HAP-1 (cell line): ENCODE data around the gene TMEM37.

ENCODE experiments used
- DNase-seq, 2 experiments: peaks; one replicate each; pipeline ENCODE4 v3.0.0-alpha.2; 2016 to 2020; ENCODE audit warnings: low spot score in 2 of 2
- H3K27me3 ChIP-seq: fragments of 250-450 bp; sonication (Bioruptor Pico); 2 replicates; pipeline ENCODE4 v1.5.1; 2020; ENCODE audit warnings: low read depth, mild to moderate bottlenecking, moderate library complexity
- H3K36me3 ChIP-seq: fragments of 250-450 bp; sonication (Bioruptor Pico); replicated peaks from 2 replicates; pipeline ENCODE4 v1.5.1; 2020; ENCODE audit warnings: mild to moderate bottlenecking
- H3K4me1 ChIP-seq: fragments of 250-450 bp; sonication (Bioruptor Pico); 2 replicates; pipeline ENCODE4 v1.5.1; 2020; ENCODE audit warnings: mild to moderate bottlenecking
- H3K4me3 ChIP-seq: fragments of 250-450 bp; sonication (Bioruptor Pico); 2 replicates; pipeline ENCODE4 v1.5.1; 2020; ENCODE audit warnings: mild to moderate bottlenecking, moderate library complexity
- H3K9me3 ChIP-seq: fragments of 250-450 bp; sonication (Bioruptor Pico); 2 replicates; pipeline ENCODE4 v1.5.1; 2020; ENCODE audit warnings: mild to moderate bottlenecking, moderate library complexity
- in situ Hi-C: fragments of 300-500 bp; cut with MboI; formaldehyde crosslinking; loops from 3 replicates; pipeline ENCODE4 v1.14.3; 2020; ENCODE audit warnings: low sequenced_read_pairs, inconsistent platforms, mixed read lengths

The TMEM37 gene

GRCh38 chr2:119478188-119478977 lies 46.7 kb downstream of the TMEM37 start:
- Histone ChIP-seq H3K4me1 (no peaks in the 10 kb centered on the region), H3K27me3 (no peaks in the 10 kb centered on the region), H3K4me3 (no peak overlapping the region), H3K36me3 (no peaks in the 10 kb centered on the region), H3K9me3 (no peaks in the 10 kb centered on the region)
- no peak for DNase-seq
- in situ Hi-C loops = no loop called here

- in situ Hi-C loops = no loop called here
- DNase-seq = no peak
- Histone ChIP-seq H3K9me3 (no peaks in the 10 kb centered on the region), H3K4me3 (no peak overlapping the region), H3K27me3 (no peaks in the 10 kb centered on the region), H3K36me3 (no peaks in the 10 kb centered on the region), H3K4me1 (no peaks in the 10 kb centered on the region)
These were observed 47.3 kb downstream of the TMEM37 start for GRCh38 chr2:119478978-119479295.

- in situ Hi-C loops = no loop called here
- no peaks in the 10 kb centered on the region for H3K4me1 ChIP-seq
- DNase-seq = no peak
- H3K27me3 ChIP-seq = no peaks in the 10 kb centered on the region
- H3K4me3 ChIP-seq = no peak overlapping the region
- no peaks in the 10 kb centered on the region for H3K9me3 ChIP-seq
- H3K36me3 ChIP-seq = no peaks in the 10 kb centered on the region
These were observed 48.5 kb downstream of the TMEM37 start for GRCh38 chr2:119480184-119480583.

- no peaks in the 10 kb centered on the region for H3K9me3 ChIP-seq
- H3K36me3 ChIP-seq = no peaks in the 10 kb centered on the region
- H3K4me1 ChIP-seq = no peaks in the 10 kb centered on the region
- H3K27me3 ChIP-seq = no peaks in the 10 kb centered on the region
- peak in 1 of 2 experiments; percentile 4 for DNase-seq
- no peak overlapping the region for H3K4me3 ChIP-seq
- in situ Hi-C loops = no loop called here
These were observed 49.1 kb downstream of the TMEM37 start for GRCh38 chr2:119480718-119481142.

- no peaks in the 10 kb centered on the region for H3K36me3 ChIP-seq
- no peaks in the 10 kb centered on the region for H3K27me3 ChIP-seq
- in situ Hi-C loops = no loop called here
- H3K9me3 ChIP-seq = no peaks in the 10 kb centered on the region
- peak in 1 of 2 experiments; percentile 6 for DNase-seq
- no peak overlapping the region for H3K4me3 ChIP-seq
- H3K4me1 ChIP-seq = no peaks in the 10 kb centered on the region
These were observed 50.1 kb downstream of the TMEM37 start for GRCh38 chr2:119481501-119482455.

GRCh38 chr2:119482481-119483394 lies 51.1 kb downstream of the TMEM37 start:
- DNase-seq = peak in 1 of 2 experiments; percentile 6
- Histone ChIP-seq H3K4me3 (no peak overlapping the region), H3K4me1 (no peaks in the 10 kb centered on the region), H3K9me3 (no peaks in the 10 kb centered on the region), H3K36me3 (no peaks in the 10 kb centered on the region), H3K27me3 (no peaks in the 10 kb centered on the region)
- in situ Hi-C loops = no loop called here

GRCh38 chr2:119483395-119483753 lies 51.7 kb downstream of the TMEM37 start:
- H3K9me3 ChIP-seq = no peaks in the 10 kb centered on the region
- no peak overlapping the region for H3K4me3 ChIP-seq
- no peaks in the 10 kb centered on the region for H3K36me3 ChIP-seq
- no peaks in the 10 kb centered on the region for H3K4me1 ChIP-seq
- no peaks in the 10 kb centered on the region for H3K27me3 ChIP-seq
- DNase-seq = peak in 1 of 2 experiments; percentile 5
- in situ Hi-C loops = no loop called here

- Histone ChIP-seq H3K36me3 (no peaks in the 10 kb centered on the region), H3K27me3 (no peaks in the 10 kb centered on the region), H3K4me1 (no peaks in the 10 kb centered on the region), H3K4me3 (no peak overlapping the region), H3K9me3 (no peaks in the 10 kb centered on the region)
- DNase-seq = peak in 1 of 2 experiments; percentile 2
- in situ Hi-C loops = no loop called here
These were observed 52.5 kb downstream of the TMEM37 start for GRCh38 chr2:119483896-119484718.

- no peaks in the 10 kb centered on the region for H3K4me1 ChIP-seq
- no peak overlapping the region for H3K4me3 ChIP-seq
- no peaks in the 10 kb centered on the region for H3K27me3 ChIP-seq
- H3K36me3 ChIP-seq = no peaks in the 10 kb centered on the region
- in situ Hi-C loops = no loop called here
- no peaks in the 10 kb centered on the region for H3K9me3 ChIP-seq
- DNase-seq = peak in 1 of 2 experiments; percentile 3
These were observed 53.2 kb downstream of the TMEM37 start for GRCh38 chr2:119484834-119485233.

- peak in 1 of 2 experiments; percentile 3 for DNase-seq
- Histone ChIP-seq H3K4me3 (no peak overlapping the region), H3K9me3 (no peaks in the 10 kb centered on the region), H3K4me1 (no peaks in the 10 kb centered on the region), H3K27me3 (no peaks in the 10 kb centered on the region), H3K36me3 (no peaks in the 10 kb centered on the region)
- in situ Hi-C loops = no loop called here
These were observed 53.9 kb downstream of the TMEM37 start for GRCh38 chr2:119485336-119486110.

- in situ Hi-C loops = no loop called here
- Histone ChIP-seq H3K4me1 (no peaks in the 10 kb centered on the region), H3K27me3 (no peaks in the 10 kb centered on the region), H3K4me3 (no peak overlapping the region), H3K36me3 (no peaks in the 10 kb centered on the region), H3K9me3 (no peaks in the 10 kb centered on the region)
- peak in 1 of 2 experiments; percentile 5 for DNase-seq
These were observed 54.7 kb downstream of the TMEM37 start for GRCh38 chr2:119486196-119486827.

GRCh38 chr2:119486886-119487285 lies 55.2 kb downstream of the TMEM37 start:
- H3K9me3 ChIP-seq = no peaks in the 10 kb centered on the region
- in situ Hi-C loops = no loop called here
- no peak overlapping the region for H3K4me3 ChIP-seq
- no peaks in the 10 kb centered on the region; the same call in 1 of the 2 replicates for H3K4me1 ChIP-seq
- H3K27me3 ChIP-seq = no peaks in the 10 kb centered on the region
- no peaks in the 10 kb centered on the region for H3K36me3 ChIP-seq
- no peak for DNase-seq
